Measurements from ENCODE around the gene RAET1E. TPM values are rescaled to one million over a fixed set of nuclear protein-coding genes. Genes with fewer than 3 reads are reported as not detected.

RAET1E gene
- total RNA-seq, 1 donor from 2014 or later: not detected

DNA sequence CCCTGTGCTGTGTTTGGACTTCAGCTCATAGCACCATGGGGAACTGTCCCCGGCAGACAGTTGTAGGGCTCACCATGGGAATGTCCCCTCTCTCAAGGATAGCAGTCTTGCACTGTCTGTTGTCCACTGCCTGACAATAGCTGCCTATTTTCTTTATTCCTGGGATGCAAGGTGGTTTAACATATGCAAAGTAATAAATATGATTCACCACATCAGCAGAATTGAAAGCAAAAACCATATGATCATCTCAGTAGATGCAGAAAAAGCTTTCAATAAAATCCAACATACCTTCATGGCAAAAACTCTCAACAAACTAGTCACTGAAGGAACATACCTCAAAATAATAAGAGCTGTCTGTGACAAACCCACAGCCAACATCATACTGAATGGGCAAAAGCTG lies 20.3 kb downstream of the RAET1E start:
- TF ChIP-seq, protein P1, sequence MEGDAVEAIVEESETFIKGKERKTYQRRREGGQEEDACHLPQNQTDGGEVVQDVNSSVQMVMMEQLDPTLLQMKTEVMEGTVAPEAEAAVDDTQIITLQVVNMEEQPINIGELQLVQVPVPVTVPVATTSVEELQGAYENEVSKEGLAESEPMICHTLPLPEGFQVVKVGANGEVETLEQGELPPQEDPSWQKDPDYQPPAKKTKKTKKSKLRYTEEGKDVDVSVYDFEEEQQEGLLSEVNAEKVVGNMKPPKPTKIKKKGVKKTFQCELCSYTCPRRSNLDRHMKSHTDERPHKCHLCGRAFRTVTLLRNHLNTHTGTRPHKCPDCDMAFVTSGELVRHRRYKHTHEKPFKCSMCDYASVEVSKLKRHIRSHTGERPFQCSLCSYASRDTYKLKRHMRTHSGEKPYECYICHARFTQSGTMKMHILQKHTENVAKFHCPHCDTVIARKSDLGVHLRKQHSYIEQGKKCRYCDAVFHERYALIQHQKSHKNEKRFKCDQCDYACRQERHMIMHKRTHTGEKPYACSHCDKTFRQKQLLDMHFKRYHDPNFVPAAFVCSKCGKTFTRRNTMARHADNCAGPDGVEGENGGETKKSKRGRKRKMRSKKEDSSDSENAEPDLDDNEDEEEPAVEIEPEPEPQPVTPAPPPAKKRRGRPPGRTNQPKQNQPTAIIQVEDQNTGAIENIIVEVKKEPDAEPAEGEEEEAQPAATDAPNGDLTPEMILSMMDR (IDR thresholded peaks at IDR 0.05): no peak
- Mint-ChIP-seq H3K27me3 (ENCODE audit: low read depth) (peaks cover 6% of the 10 kb centered on the region), H3K4me3 (ENCODE audit: unreplicated experiment) (no peak overlapping the region), H3K27ac (ENCODE audit: unreplicated experiment) (no peak overlapping the region), H3K9me3 (ENCODE audit: low read depth) (peaks cover 5% of the 10 kb centered on the region), H3K4me1 (ENCODE audit: low read depth) (no peaks in the 10 kb centered on the region), H3K36me3 (ENCODE audit: low read depth) (peaks cover 4% of the 10 kb centered on the region)
- DNase-seq (ENCODE audit: low spot score): no peak

DNA sequence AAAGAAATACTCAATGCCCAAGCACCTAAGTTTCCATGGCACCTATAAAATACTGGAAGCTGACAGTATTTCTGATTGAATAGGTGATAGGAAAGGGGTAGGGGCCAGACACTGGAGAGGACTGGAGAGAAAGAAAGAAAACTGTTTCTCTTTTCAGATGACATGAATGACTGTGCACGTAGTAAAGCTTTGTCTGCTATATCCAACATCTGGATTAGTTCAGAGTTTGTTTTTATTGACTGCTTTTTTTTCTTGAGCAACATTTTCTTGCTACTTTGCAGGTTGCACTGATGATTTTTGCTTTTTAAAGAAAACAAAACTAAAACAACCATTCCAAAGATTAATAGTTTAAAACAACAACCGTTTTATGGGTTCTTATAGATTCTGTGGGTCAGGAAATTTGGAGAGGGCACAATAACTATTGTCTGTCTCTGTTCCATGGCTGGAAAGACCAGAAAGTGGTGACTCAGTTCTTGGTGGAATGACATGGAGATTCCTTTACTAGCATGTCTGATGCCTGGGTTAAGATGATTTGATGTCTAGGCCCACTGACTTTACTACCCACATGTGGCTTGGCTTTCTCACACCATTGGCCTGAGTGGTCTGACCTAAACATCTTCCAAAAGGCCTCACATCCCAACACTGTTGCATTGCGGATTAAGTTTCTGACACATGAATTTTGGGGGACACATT lies 21.5 kb downstream of the RAET1E start:
- Mint-ChIP-seq H3K27ac (ENCODE audit: unreplicated experiment) (no peak overlapping the region), H3K9me3 (ENCODE audit: low read depth) (peaks cover 8% of the 10 kb centered on the region), H3K36me3 (ENCODE audit: low read depth) (peaks cover 4% of the 10 kb centered on the region), H3K4me1 (ENCODE audit: low read depth) (no peaks in the 10 kb centered on the region), H3K4me3 (ENCODE audit: unreplicated experiment) (no peak overlapping the region), H3K27me3 (ENCODE audit: low read depth) (peaks cover 6% of the 10 kb centered on the region)
- no peak for DNase-seq (ENCODE audit: low spot score)
- TF ChIP-seq, protein P1 (IDR thresholded peaks at IDR 0.05): no peak

DNA sequence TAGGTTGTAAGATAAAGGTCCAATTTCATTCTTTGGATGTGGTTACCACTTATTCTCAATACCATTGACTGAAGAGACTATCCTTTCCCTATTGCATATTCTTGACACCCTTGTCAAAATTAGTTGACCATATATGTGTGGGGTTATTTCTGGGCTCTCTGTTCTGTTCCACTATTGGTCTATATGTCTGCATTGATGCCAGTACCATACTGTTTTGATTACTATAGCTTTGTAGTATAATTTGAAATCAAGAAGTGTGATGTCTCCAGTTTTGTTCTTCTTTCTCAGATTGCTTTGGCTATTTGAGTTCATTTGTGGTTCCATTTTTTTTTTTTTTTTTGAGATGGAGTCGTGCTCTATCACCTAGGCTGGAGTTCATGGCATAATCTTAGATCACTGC lies 25.7 kb downstream of the RAET1E start:
- Mint-ChIP-seq H3K27ac (ENCODE audit: unreplicated experiment) (no peak overlapping the region), H3K4me3 (ENCODE audit: unreplicated experiment) (no peak overlapping the region)
- TF ChIP-seq, protein P1 (IDR thresholded peaks at IDR 0.05): no peak

DNA sequence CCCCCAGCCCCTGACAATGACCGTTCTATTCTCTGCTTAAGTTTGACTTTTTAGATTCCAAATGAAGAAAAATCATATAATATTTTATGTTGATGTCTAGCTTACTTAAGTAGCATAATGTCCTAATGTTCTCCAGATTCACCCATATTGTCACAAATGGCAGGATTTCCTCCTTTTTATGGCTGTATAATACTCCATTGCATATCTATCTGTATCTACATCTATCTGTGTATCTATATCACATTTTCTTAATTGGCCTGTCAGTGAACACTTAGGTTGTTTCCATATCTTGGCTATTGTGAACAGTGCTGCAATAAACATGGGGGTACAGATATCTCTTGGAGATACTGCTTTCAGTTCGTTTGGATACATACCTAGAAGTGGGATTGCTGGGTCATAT lies 26.7 kb downstream of the RAET1E start:
- TF ChIP-seq, protein P1 (IDR thresholded peaks at IDR 0.05): no peak
- Mint-ChIP-seq H3K27me3 (ENCODE audit: low read depth) (no peaks in the 10 kb centered on the region), H3K27ac (ENCODE audit: unreplicated experiment) (no peak overlapping the region), H3K36me3 (ENCODE audit: low read depth) (peaks cover 1% of the 10 kb centered on the region), H3K4me1 (ENCODE audit: low read depth) (no peaks in the 10 kb centered on the region), H3K4me3 (ENCODE audit: unreplicated experiment) (no peak overlapping the region), H3K9me3 (ENCODE audit: low read depth) (peaks cover 11% of the 10 kb centered on the region)
- DNase-seq (ENCODE audit: low spot score): no peak

More for the DNA sequence above, 25.7 kb downstream of the RAET1E start:
- no peak for DNase-seq (ENCODE audit: low spot score)
- peaks cover 11% of the 10 kb centered on the region for H3K9me3 Mint-ChIP-seq (ENCODE audit: low read depth)
- peaks cover 1% of the 10 kb centered on the region for H3K36me3 Mint-ChIP-seq (ENCODE audit: low read depth)
- H3K4me1 Mint-ChIP-seq (ENCODE audit: low read depth): no peaks in the 10 kb centered on the region
- H3K27me3 Mint-ChIP-seq (ENCODE audit: low read depth): no peaks in the 10 kb centered on the region

DNA sequence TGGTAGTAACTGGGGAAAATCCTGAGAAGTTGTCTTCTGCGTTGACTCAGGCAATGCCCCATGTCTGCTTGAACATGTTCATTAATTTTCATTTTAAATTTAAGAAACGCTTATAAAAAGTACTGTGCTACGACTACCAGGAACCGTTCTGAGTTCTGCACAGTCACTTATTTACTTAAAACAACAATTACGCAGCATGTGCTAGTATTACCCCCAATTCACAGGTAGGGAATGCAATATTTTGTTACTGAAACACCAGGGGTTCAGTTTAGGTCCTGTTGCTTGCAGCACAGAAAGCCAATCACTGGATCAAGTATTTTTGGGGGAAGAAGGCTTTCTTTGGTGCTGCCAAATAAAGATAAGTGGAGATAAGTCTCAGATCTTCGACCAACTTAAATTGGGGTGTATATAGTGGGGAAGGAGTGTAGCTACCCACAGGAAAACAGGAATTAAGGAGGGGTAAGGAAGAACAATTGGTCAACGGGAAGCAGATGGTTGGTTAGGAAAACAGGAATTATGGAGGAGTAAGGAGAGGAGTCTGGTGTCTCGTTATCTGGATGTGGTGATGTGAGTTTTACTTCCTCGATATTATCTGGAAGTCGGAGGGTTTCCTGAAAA lies 28.5 kb downstream of the RAET1E start:
- no peak overlapping the region for H3K4me3 Mint-ChIP-seq (ENCODE audit: unreplicated experiment)
- peaks cover 11% of the 10 kb centered on the region for H3K9me3 Mint-ChIP-seq (ENCODE audit: low read depth)

More for the DNA sequence above, 28.5 kb downstream of the RAET1E start:
- TF ChIP-seq, protein P1 (IDR thresholded peaks at IDR 0.05): no peak
- Mint-ChIP-seq H3K36me3 (ENCODE audit: low read depth) (peaks cover 1% of the 10 kb centered on the region), H3K4me1 (ENCODE audit: low read depth) (peaks cover 9% of the 10 kb centered on the region), H3K27ac (ENCODE audit: unreplicated experiment) (no peak overlapping the region), H3K27me3 (ENCODE audit: low read depth) (no peaks in the 10 kb centered on the region)
- no peak for DNase-seq (ENCODE audit: low spot score)
